SK-N-SH (cell line): ENCODE data around the gene SEC14L5. TPM values are rescaled to one million over a fixed set of nuclear protein-coding genes. Genes with fewer than 3 reads are reported as not detected.

Experiments
- CTCF ChIA-PET: fragments of 300-600, 350-600 bp; formaldehyde crosslinking; extraction: SDS; loops from one replicate; lab custom pipeline; 2021; lab: Yijun Ruan, JAX
- POLR2A ChIA-PET: fragments of 350-600 bp; sonication (Branson Sonifier 250); formaldehyde crosslinking; extraction: SDS; loops from one replicate; lab custom pipeline; 2020; ENCODE audit warnings: antibody characterized with exemption, inconsistent platforms; lab: Yijun Ruan, JAX
- DNase-seq: peaks from one replicate; pipeline ENCODE4 v3.0.0; 2012
- H2AFZ ChIP-seq: fragments of 200-600 bp; sonication (generic); 2 replicates; pipeline ENCODE4 v1.8.1; 2016; ENCODE audit warnings: antibody characterized with exemption, mild to moderate bottlenecking, low read depth
- H3F3A ChIP-seq: fragments of 200-600 bp; sonication (generic); replicated peaks from 2 replicates; pipeline ENCODE3; 2016; ENCODE audit warnings: antibody characterized with exemption, mild to moderate bottlenecking; ENCODE audit not compliant: insufficient read depth
- H3K27ac ChIP-seq, 2 experiments: fragments of 200-500 bp in 1 of 2; fragments of 200-600 bp in 1 of 2; sonication (Bioruptor generic) in 1 of 2; sonication (generic), shearing (Covaris generic) in 1 of 2; 2 replicates each; pipeline versions ENCODE4 v1.5.1 to v1.6.1; 2014 to 2016; ENCODE audit warnings: low read depth in 2 of 2, inconsistent platforms in 1 of 2, low read length in 1 of 2, mild to moderate bottlenecking in 1 of 2, mixed read lengths in 1 of 2
- H3K27me3 ChIP-seq: fragments of 200-600 bp; sonication (generic), shearing (Covaris generic); 2 replicates; pipeline ENCODE4 v1.6.1; 2016; ENCODE audit warnings: mixed run types; ENCODE audit not compliant: insufficient read depth
- H3K36me3 ChIP-seq, 2 experiments: fragments of 200-500 bp in 1 of 2; fragments of 200-600 bp in 1 of 2; sonication (Bioruptor generic) in 1 of 2; sonication (generic) in 1 of 2; replicated peaks in 1 of 2; 2 replicates each; pipeline versions ENCODE3 to v1.5.1; 2014 to 2016; ENCODE audit warnings: low read length in 1 of 2, mild to moderate bottlenecking in 1 of 2; ENCODE audit not compliant: insufficient read depth in 2 of 2, control insufficient read depth in 1 of 2
- H3K4me1 ChIP-seq, 2 experiments: fragments of 200-500 bp in 1 of 2; fragments of 200-600 bp in 1 of 2; sonication (Bioruptor generic) in 1 of 2; sonication (generic), shearing (Covaris generic) in 1 of 2; 2 replicates each; pipeline versions ENCODE4 v1.5.1 to v1.6.1; 2014 to 2016; ENCODE audit warnings: low read depth in 1 of 2, low read length in 1 of 2, mixed run types in 1 of 2; ENCODE audit not compliant: insufficient read depth in 2 of 2, control insufficient read depth in 1 of 2
- H3K4me2 ChIP-seq: fragments of 200-600 bp; sonication (generic), shearing (Covaris generic); 2 replicates; pipeline ENCODE4 v1.6.1; 2017; ENCODE audit warnings: mixed run types
- H3K4me3 ChIP-seq, 2 experiments: fragments of 200-500 bp in 1 of 2; fragments of 200-600 bp in 1 of 2; sonication (Bioruptor generic) in 1 of 2; sonication (generic), shearing (Covaris generic) in 1 of 2; 2 replicates each; pipeline versions ENCODE4 v1.5.1 to v1.8.1; 2014 to 2016; ENCODE audit warnings: low read depth in 2 of 2, inconsistent platforms in 1 of 2, low read length in 1 of 2, mild to moderate bottlenecking in 1 of 2, mixed read lengths in 1 of 2, moderate library complexity in 1 of 2
- H3K79me2 ChIP-seq: fragments of 200-600 bp; sonication (generic); 2 replicates; pipeline ENCODE4 v1.8.1; 2017; ENCODE audit warnings: mild to moderate bottlenecking; ENCODE audit not compliant: insufficient read depth
- H3K9ac ChIP-seq: fragments of 200-600 bp; sonication (generic); 2 replicates; pipeline ENCODE4 v1.6.1; 2017; ENCODE audit warnings: mixed run types
- H3K9me2 ChIP-seq: fragments of 200-600 bp; sonication (generic); 2 replicates; pipeline ENCODE4 v1.6.1; 2017; ENCODE audit warnings: mixed run types
- H3K9me3 ChIP-seq: fragments of 200-600 bp; sonication (generic); 2 replicates; pipeline ENCODE4 v1.6.1; 2017; ENCODE audit warnings: mixed run types, mild to moderate bottlenecking, moderate library complexity
- H4K20me1 ChIP-seq: fragments of 200-600 bp; sonication (generic); 2 replicates; pipeline ENCODE4 v1.6.1; 2017; ENCODE audit warnings: mild to moderate bottlenecking, mixed run types; ENCODE audit not compliant: insufficient read depth
- CHD2 ChIP-seq: fragments of 150-350 bp; IDR thresholded peaks from 2 replicates; pipeline ENCODE4 v1.6.1; 2018; ENCODE audit warnings: low read length; ENCODE audit not compliant: partially characterized antibody
- ELF1 ChIP-seq: IDR thresholded peaks from 2 replicates; pipeline ENCODE4 v1.4.0; 2012
- EP300 ChIP-seq, 2 experiments: IDR thresholded peaks; 2 replicates each; pipeline versions ENCODE4 v1.4.0 to v1.6.1; 2012; ENCODE audit warnings: borderline replicate concordance in 1 of 2, low read depth in 1 of 2, low read length in 1 of 2
- FOSL2 ChIP-seq: IDR thresholded peaks from 2 replicates; pipeline ENCODE4 v1.4.0; 2012; ENCODE audit warnings: low read depth, mild to moderate bottlenecking, moderate library complexity, borderline replicate concordance
- FOXJ3 ChIP-seq: sonication (generic); formaldehyde crosslinking; IDR thresholded peaks from 2 replicates; pipeline ENCODE4 v1.5.1; 2020; ENCODE audit warnings: mild to moderate bottlenecking, missing genetic modification reagents
- GATA2 ChIP-seq: sonication (generic); formaldehyde crosslinking; IDR thresholded peaks from 2 replicates; pipeline ENCODE4 v1.5.0; 2020; ENCODE audit warnings: mild to moderate bottlenecking, missing genetic modification reagents
- JUND ChIP-seq: IDR thresholded peaks from 2 replicates; pipeline ENCODE4 v1.4.0; 2012
- MEF2A ChIP-seq: IDR thresholded peaks from 2 replicates; pipeline ENCODE4 v1.4.0; 2012; ENCODE audit warnings: low read depth, borderline replicate concordance
- MXI1 ChIP-seq: IDR thresholded peaks from 2 replicates; pipeline ENCODE4 v1.6.1; 2012; ENCODE audit warnings: mild to moderate bottlenecking, low read depth, low read length, improper control_type of control experiment
- NRF1 ChIP-seq: IDR thresholded peaks from 2 replicates; pipeline ENCODE4 v1.6.1; 2012; ENCODE audit warnings: low read depth, mild to moderate bottlenecking, low read length
- RAD21 ChIP-seq: IDR thresholded peaks from 2 replicates; pipeline ENCODE4 v1.6.1; 2012; ENCODE audit warnings: mild to moderate bottlenecking, low read length
- RCOR1 ChIP-seq: fragments of 150-350 bp; IDR thresholded peaks from 2 replicates; pipeline ENCODE4 v1.6.1; 2017; ENCODE audit warnings: antibody characterized with exemption, low read length
- RXRA ChIP-seq: IDR thresholded peaks from 2 replicates; pipeline ENCODE4 v1.4.0; 2012; ENCODE audit warnings: low read depth, mild to moderate bottlenecking, borderline replicate concordance
- SIN3A ChIP-seq: IDR thresholded peaks from 2 replicates; pipeline ENCODE4 v1.6.1; 2012; ENCODE audit warnings: low read depth, mild to moderate bottlenecking, low read length, moderate library complexity, borderline replicate concordance
- SMC3 ChIP-seq: IDR thresholded peaks from 2 replicates; pipeline ENCODE4 v1.6.1; 2012; ENCODE audit warnings: low read depth, low read length, improper control_type of control experiment
- TAF1 ChIP-seq: IDR thresholded peaks from 2 replicates; pipeline ENCODE4 v1.6.1; 2012; ENCODE audit warnings: low read depth, mild to moderate bottlenecking, low read length, moderate library complexity, borderline replicate concordance
- TEAD4 ChIP-seq: IDR thresholded peaks from 2 replicates; pipeline ENCODE4 v1.4.0; 2012; ENCODE audit warnings: mild to moderate bottlenecking, borderline replicate concordance; ENCODE audit not compliant: insufficient read depth
- WGBS: methylation state at CpG from one replicate; pipeline ENCODE4 v1.1.6; 2017; ENCODE audit warnings: low lambda C conversion rate; 5-methylcytosine and 5-hydroxymethylcytosine counted together
- polyA plus RNA-seq, 3 experiments: library from polyadenylated mRNA; depleted of rRNA; stranded (reverse); fragments of >200 nt; gene quantifications; 2 replicates each; pipeline ENCODE4 v1.2.3, GENCODE V29; 2012
- TF ChIP-seq, protein P1 (sequence below): IDR thresholded peaks from 2 replicates; pipeline ENCODE4 v1.4.0; 2012; ENCODE audit warnings: low read depth, borderline replicate concordance
- TF ChIP-seq, protein P2 (sequence below): IDR thresholded peaks from 2 replicates; pipeline ENCODE4 v1.4.0; 2012; ENCODE audit warnings: low read depth
- TF ChIP-seq, protein P3 (sequence below): IDR thresholded peaks from 2 replicates; pipeline ENCODE4; 2012

The SEC14L5 gene
- polyA plus RNA-seq, 1 of the 3 experiments (the other 2 are of a cell fraction), result 0.08 TPM

DNA sequence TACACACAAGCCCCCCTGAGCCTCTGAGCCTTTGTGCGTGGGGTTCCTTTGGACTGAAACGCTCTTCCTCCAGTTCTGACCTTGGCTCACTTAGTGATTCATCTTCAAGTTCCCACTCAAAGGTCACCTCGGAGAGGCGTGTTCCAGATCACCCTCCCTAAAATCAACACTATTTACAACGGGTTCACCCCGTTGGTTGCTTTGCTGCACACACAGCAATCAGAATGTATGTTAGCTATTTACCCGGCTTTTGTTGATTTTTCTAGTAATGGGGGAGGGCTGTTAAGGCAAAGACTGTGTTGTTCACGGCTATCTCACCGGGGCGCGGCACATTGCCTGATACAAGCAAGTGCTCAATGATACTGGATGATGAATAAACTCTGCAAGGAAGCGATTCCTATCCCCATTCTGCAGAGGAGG lies 74.6 kb downstream of the SEC14L5 start:
- Histone ChIP-seq H3F3A (no peaks in the 10 kb centered on the region), H3K4me1 (peaks cover 0 to 12% of the 10 kb centered on the region in 2 experiments; a peak in 2 of 4 replicates), H3K4me2 (peak overlapping the region; percentile 86), H3K9ac (peak overlapping the region; percentile 75), H3K9me2 (no peaks in the 10 kb centered on the region), H3K4me3 (peak overlapping the region; percentile 73 to 74), H3K27me3 (no peaks in the 10 kb centered on the region), H3K9me3 (no peaks in the 10 kb centered on the region), H3K79me2 (no peaks in the 10 kb centered on the region), H3K27ac (no peak overlapping the region), H4K20me1 (no peaks in the 10 kb centered on the region), H3K36me3 (peaks cover 0 to 2% of the 10 kb centered on the region in 2 experiments), H2AFZ (peak overlapping the region; percentile 100; the same call in 1 of the 2 replicates)
- ChIA-PET CTCF (no interaction called here), POLR2A (interaction anchor here (0.7 kb wide), 1 partner anchor 14 kb away, joined by 3 read pairs; no protein-coding TSS in a partner anchor)
- no peak for DNase-seq
- 33% methylated on average over 12 of the region's 12 CpGs for WGBS
- TF ChIP-seq FOXJ3 (CRISPR knock-in tag) (no peak), JUND (no peak), EP300 (IDR thresholded peaks at IDR 0.05; ENCODE audit: borderline replicate concordance in 1 of 2, low read depth in 1 of 2, low read length in 1 of 2) (no peak), RAD21 (no peak), MEF2A (no peak)
- TF ChIP-seq, protein P1, sequence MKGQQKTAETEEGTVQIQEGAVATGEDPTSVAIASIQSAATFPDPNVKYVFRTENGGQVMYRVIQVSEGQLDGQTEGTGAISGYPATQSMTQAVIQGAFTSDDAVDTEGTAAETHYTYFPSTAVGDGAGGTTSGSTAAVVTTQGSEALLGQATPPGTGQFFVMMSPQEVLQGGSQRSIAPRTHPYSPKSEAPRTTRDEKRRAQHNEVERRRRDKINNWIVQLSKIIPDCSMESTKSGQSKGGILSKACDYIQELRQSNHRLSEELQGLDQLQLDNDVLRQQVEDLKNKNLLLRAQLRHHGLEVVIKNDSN, result no peak
- TF ChIP-seq, protein P2, sequence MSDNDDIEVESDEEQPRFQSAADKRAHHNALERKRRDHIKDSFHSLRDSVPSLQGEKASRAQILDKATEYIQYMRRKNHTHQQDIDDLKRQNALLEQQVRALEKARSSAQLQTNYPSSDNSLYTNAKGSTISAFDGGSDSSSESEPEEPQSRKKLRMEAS, result no peak

DNA sequence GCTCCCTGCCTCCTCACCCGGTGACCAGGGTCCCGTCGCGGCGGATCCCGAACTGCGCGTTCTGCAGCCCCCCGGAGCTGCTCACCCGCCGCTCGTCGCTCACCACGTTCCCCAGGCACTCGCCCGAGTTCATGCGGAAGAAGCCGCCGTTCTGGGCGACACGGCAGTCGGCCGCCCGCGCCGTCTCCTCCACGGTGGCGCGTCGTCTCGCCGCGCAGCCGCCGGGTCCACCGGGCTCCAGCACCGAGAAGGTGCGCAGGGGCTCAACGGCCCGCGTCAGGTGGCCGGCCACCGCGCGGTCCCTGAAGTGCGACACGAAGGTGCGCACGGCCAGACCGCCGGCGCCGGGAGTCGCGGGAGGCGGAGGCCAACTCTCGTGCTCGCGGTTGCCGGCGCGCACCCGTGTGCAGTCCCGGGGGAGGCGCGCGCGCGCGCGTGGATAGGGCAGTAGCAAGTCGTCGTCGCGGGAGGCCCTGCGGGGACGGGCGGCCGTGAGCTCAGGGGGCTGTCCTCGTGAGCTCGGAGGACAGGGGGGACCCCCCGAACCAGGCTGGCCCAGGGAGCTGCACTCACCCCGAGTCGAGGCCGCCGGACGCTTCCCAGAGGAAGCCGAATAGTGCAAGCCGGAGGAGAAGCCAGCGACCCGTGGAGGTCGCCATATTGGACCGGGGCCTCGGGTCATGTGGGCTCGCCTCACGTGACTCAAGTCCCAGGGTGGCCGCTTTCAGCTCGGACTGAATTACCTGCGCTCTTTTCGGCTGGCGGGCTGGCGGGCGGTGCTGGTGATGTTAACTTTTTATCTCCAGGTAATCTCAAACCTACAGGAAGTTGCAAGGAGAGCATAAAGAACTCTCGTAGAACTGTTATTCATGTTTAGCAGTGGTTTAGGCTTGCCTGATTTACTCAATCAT lies 75.4 kb downstream of the SEC14L5 start, which contains the start of gene NAGPA:
NAGPA (minus strand) TSS at position 680 of the 911 bp plus-strand sequence; CDS start at position 659, 21 bp downstream.
- ChIA-PET CTCF (interaction anchor here (0.9 to 1.5 kb wide), 3 partner anchors 9 to 23 kb away, joined by 3 to 4 read pairs (median 3); no protein-coding TSS in a partner anchor), POLR2A (interaction anchor here (0.7 kb wide), 1 partner anchor 15 kb away, joined by 3 read pairs; no protein-coding TSS in a partner anchor)
- Histone ChIP-seq H3K4me1 (peaks cover 0 to 12% of the 10 kb centered on the region in 2 experiments; a peak in 2 of 4 replicates), H3K27ac (peak within 1 kb of the TSS; percentile 34 to 60; a peak in 3 of 4 replicates), H3K9me2 (no peaks in the 10 kb centered on the region), H3K4me3 (peak within 1 kb of the TSS; percentile 73 to 74), H4K20me1 (no peaks in the 10 kb centered on the region), H2AFZ (peak within 1 kb of the TSS; percentile 100), H3K9ac (peak within 1 kb of the TSS; percentile 75), H3K9me3 (no peaks in the 10 kb centered on the region), H3K79me2 (no peaks in the 10 kb centered on the region), H3F3A (no peaks in the 10 kb centered on the region), H3K4me2 (peak within 1 kb of the TSS; percentile 86), H3K36me3 (peaks cover 0 to 2% of the 10 kb centered on the region in 2 experiments), H3K27me3 (no peaks in the 10 kb centered on the region)
- DNase-seq, result peak; percentile 94
- under 1% methylated on average over 22 of the region's 104 CpGs for WGBS
- peak; percentile 81; the same call in 1 of the 2 replicates for TF ChIP-seq SIN3A
- TF ChIP-seq CHD2, result peak; percentile 35
- 0 out of 2 replicates have a peak, but pooled peaks have one; percentile 15 for TF ChIP-seq TEAD4
- TF ChIP-seq, protein P3, sequence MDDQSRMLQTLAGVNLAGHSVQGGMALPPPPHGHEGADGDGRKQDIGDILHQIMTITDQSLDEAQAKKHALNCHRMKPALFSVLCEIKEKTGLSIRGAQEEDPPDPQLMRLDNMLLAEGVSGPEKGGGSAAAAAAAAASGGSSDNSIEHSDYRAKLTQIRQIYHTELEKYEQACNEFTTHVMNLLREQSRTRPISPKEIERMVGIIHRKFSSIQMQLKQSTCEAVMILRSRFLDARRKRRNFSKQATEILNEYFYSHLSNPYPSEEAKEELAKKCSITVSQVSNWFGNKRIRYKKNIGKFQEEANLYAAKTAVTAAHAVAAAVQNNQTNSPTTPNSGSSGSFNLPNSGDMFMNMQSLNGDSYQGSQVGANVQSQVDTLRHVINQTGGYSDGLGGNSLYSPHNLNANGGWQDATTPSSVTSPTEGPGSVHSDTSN, result no peak
- TF ChIP-seq ELF1, result 0 out of 2 replicates have a peak, but pooled peaks have one; percentile 23
- TF ChIP-seq FOSL2, result no peak
- TF ChIP-seq RCOR1, result peak; percentile 66
- TF ChIP-seq SMC3, result no peak
- TF ChIP-seq FOXJ3 (CRISPR knock-in tag), result no peak
- TF ChIP-seq TAF1, result peak; percentile 88
- no peak for TF ChIP-seq NRF1
- peak; percentile 74 for TF ChIP-seq MXI1
- TF ChIP-seq RXRA, result no peak
- TF ChIP-seq GATA2 (CRISPR knock-in tag), result no peak
